ENCODE measurements around the gene SNAP91. TPM values are rescaled to one million over a fixed set of nuclear protein-coding genes. Genes with fewer than 3 reads are reported as not detected.

Gene SNAP91, protein sequence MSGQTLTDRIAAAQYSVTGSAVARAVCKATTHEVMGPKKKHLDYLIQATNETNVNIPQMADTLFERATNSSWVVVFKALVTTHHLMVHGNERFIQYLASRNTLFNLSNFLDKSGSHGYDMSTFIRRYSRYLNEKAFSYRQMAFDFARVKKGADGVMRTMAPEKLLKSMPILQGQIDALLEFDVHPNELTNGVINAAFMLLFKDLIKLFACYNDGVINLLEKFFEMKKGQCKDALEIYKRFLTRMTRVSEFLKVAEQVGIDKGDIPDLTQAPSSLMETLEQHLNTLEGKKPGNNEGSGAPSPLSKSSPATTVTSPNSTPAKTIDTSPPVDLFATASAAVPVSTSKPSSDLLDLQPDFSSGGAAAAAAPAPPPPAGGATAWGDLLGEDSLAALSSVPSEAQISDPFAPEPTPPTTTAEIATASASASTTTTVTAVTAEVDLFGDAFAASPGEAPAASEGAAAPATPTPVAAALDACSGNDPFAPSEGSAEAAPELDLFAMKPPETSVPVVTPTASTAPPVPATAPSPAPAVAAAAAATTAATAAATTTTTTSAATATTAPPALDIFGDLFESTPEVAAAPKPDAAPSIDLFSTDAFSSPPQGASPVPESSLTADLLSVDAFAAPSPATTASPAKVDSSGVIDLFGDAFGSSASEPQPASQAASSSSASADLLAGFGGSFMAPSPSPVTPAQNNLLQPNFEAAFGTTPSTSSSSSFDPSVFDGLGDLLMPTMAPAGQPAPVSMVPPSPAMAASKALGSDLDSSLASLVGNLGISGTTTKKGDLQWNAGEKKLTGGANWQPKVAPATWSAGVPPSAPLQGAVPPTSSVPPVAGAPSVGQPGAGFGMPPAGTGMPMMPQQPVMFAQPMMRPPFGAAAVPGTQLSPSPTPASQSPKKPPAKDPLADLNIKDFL
- total RNA-seq (2014; rRNA removed) (not detected in 2 replicates), Bru-seq, nascent RNA (not detected), BruChase-seq, experiment 1, labeled RNA remaining after a 6-hour chase (not detected), BruChase-seq, experiment 2, labeled RNA remaining after a 2-hour chase (percentile 0 among the genes with signal in this experiment)
- long read RNA-seq, result 0 reads

DNA sequence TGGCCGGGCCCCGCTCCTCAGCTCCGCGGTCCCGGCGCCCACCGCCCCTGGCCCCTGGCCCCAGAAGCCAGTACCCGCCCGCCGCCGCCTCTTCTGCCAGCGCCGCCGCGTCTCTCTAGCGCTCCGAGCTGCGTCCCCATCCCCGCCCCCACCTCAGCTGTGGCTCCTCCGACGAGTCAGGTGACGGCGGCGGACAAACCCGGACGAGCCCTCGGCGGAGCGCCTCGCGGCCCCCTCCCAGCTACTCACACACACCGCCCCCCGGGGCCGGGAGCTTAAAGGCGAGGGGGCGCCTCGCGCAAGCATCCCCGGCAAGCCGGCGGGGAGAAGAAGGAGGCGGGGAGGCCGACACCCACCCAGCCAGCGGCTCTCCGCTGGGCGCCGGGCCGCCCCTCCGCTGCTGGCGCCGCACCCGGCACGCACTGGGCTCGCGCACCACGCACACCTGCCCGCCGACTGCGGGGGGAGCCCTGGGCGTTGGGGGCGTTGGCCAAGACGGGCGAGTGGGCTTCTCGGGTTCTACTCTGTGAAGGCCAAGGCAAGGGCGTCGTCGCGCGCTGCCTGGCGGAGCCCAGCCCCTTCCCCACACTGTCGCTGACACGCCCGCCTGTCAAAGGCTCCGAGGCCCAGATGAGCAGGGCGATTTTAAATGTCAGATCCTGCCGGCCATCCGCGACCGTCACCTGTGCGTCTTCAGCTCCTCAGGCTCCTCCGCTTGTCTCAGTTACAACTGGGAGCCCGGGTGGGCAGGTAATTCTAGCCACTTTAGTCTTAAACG lies at the start of gene SNAP91:
SNAP91 (minus strand) TSS at position 132 of the 778 bp plus-strand sequence. CDS start 1,174 bp downstream, outside the sequence.
- no peak for TF ChIP-seq CTCF (conservative IDR thresholded peaks at IDR 0.05; ENCODE audit: low read depth, low read length)
- TF ChIP-seq EZH2phosphoT487 (IDR thresholded peaks at IDR 0.05; ENCODE audit: borderline replicate concordance, low read length), result peak; percentile 64; the same call in 1 of the 2 replicates
- peak; percentile 27 for TF ChIP-seq EZH2 (IDR thresholded peaks at IDR 0.05; ENCODE audit: low read length, unreplicated experiment)
- no peaks in the 10 kb centered on the region for H3K4me1 ChIP-seq (ENCODE audit: insufficient read depth, low read length)
- ATAC-seq, result no peak
- no peaks in the 10 kb centered on the region for H3F3A ChIP-seq (ENCODE audit: low read length, unreplicated experiment)
- no peaks in the 10 kb centered on the region for H3K9me2 ChIP-seq (replicated peaks; ENCODE audit: low read length)
- ChIA-PET POLR2A (ENCODE audit: unreplicated experiment) (no interaction called here), CTCF (no interaction called here)
- intact Hi-C loops (cut with micrococcal nuclease), result no loop called here
- no peaks in the 10 kb centered on the region for H4K20me1 ChIP-seq (ENCODE audit: low read length)
- H3K9ac ChIP-seq (ENCODE audit: low read length), result no peak within 1 kb of the TSS
- peaks cover 57% of the 10 kb centered on the region for H3K27me3 ChIP-seq (ENCODE audit: low read length)
- DNase-seq, result no peak
- BruUV-seq (replicated peaks), result no TSS peak
- H2AFZ ChIP-seq (ENCODE audit: low read length), result 0 out of 2 replicates have a peak within 1 kb of the TSS, but pooled peaks have one; percentile 13
- no peak within 1 kb of the TSS for H3K4me3 ChIP-seq (ENCODE audit: low read length)
- H3K4me2 ChIP-seq (ENCODE audit: low read length), result no peak within 1 kb of the TSS
- no peak within 1 kb of the TSS for H3K27ac ChIP-seq (ENCODE audit: low read length)
- no peaks in the 10 kb centered on the region for H3K36me3 ChIP-seq (ENCODE audit: low read depth, low read length)
- H3K79me2 ChIP-seq (ENCODE audit: low read length), result no peaks in the 10 kb centered on the region
- H3K9me3 ChIP-seq (ENCODE audit: low read length), result no peaks in the 10 kb centered on the region

- Histone ChIP-seq H3K4me2 (ENCODE audit: low read length) (no peak overlapping the region), H4K20me1 (ENCODE audit: low read length) (no peaks in the 10 kb centered on the region), H3K9me3 (ENCODE audit: low read length) (no peaks in the 10 kb centered on the region), H2AFZ (ENCODE audit: low read length) (no peak overlapping the region), H3K9me2 (replicated peaks; ENCODE audit: low read length) (no peaks in the 10 kb centered on the region), H3K27me3 (ENCODE audit: low read length) (no peaks in the 10 kb centered on the region), H3K4me1 (ENCODE audit: insufficient read depth, low read length) (no peaks in the 10 kb centered on the region), H3K9ac (ENCODE audit: low read length) (no peak overlapping the region), H3F3A (ENCODE audit: low read length, unreplicated experiment) (no peaks in the 10 kb centered on the region), H3K27ac (ENCODE audit: low read length) (no peak overlapping the region), H3K79me2 (ENCODE audit: low read length) (no peaks in the 10 kb centered on the region), H3K36me3 (ENCODE audit: low read depth, low read length) (no peaks in the 10 kb centered on the region), H3K4me3 (ENCODE audit: low read length) (no peak overlapping the region)
- CTCF ChIA-PET, result no interaction called here
- intact Hi-C loops (cut with micrococcal nuclease), result no loop called here
- POLR2A ChIA-PET (ENCODE audit: unreplicated experiment), result no interaction called here
- DNase-seq (no peak), ATAC-seq (no peak)
- no peak for TF ChIP-seq EZH2 (IDR thresholded peaks at IDR 0.05; ENCODE audit: low read length, unreplicated experiment)
- no TSS peak for BruUV-seq (replicated peaks)
These were observed 49.6 kb upstream of the SNAP91 start for GRCh38 chr6:83758533-83758932.

DNA sequence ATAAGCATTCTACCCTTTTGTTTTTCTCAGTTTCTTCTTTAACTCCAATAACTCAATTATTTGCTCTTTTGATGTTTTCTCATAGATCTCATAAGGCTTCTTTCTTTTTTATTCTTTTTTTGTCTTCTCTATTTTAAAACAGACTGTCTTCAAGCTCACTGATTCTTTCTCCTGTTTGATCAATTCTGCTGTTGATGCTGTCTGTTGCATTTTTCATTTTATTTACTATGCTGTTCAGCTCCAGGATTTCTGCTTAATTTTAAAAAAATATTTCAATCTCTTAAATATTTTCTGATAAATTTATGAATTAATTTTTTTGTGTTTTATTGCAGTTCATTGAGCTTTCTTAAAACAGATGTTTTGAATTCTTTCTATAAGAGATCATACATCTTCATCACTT lies 48.1 kb upstream of the SNAP91 start:
- intact Hi-C loops (cut with micrococcal nuclease), result no loop called here
- H3F3A ChIP-seq (ENCODE audit: low read length, unreplicated experiment), result no peaks in the 10 kb centered on the region
- no peaks in the 10 kb centered on the region for H3K4me1 ChIP-seq (ENCODE audit: insufficient read depth, low read length)
- POLR2A ChIA-PET (ENCODE audit: unreplicated experiment), result no interaction called here
- TF ChIP-seq CTCF (conservative IDR thresholded peaks at IDR 0.05; ENCODE audit: low read depth, low read length) (no peak), EZH2phosphoT487 (IDR thresholded peaks at IDR 0.05; ENCODE audit: borderline replicate concordance, low read length) (no peak), EZH2 (IDR thresholded peaks at IDR 0.05; ENCODE audit: low read length, unreplicated experiment) (no peak)
- H3K4me2 ChIP-seq (ENCODE audit: low read length), result no peak overlapping the region
- no peaks in the 10 kb centered on the region for H3K36me3 ChIP-seq (ENCODE audit: low read depth, low read length)
- H3K4me3 ChIP-seq (ENCODE audit: low read length), result no peak overlapping the region
- no peaks in the 10 kb centered on the region for H4K20me1 ChIP-seq (ENCODE audit: low read length)
- H3K27ac ChIP-seq (ENCODE audit: low read length), result no peak overlapping the region
- no peak overlapping the region for H2AFZ ChIP-seq (ENCODE audit: low read length)
- BruUV-seq (replicated peaks), result no TSS peak
- no peak overlapping the region for H3K9ac ChIP-seq (ENCODE audit: low read length)
- H3K27me3 ChIP-seq (ENCODE audit: low read length), result no peaks in the 10 kb centered on the region
- no peak for DNase-seq
- CTCF ChIA-PET, result no interaction called here
- ATAC-seq, result no peak
- H3K79me2 ChIP-seq (ENCODE audit: low read length), result no peaks in the 10 kb centered on the region
- no peaks in the 10 kb centered on the region for H3K9me2 ChIP-seq (replicated peaks; ENCODE audit: low read length)
- no peaks in the 10 kb centered on the region for H3K9me3 ChIP-seq (ENCODE audit: low read length)
